GM12878 (cell line): ENCODE results near the gene GLI1.

Experiments used
- MLLT1 ChIP-seq: fragments of 450-650 bp; IDR thresholded peaks from 2 replicates; pipeline ENCODE4 v1.6.1; 2016; ENCODE audit warnings: mild to moderate bottlenecking
- MYC ChIP-seq: IDR thresholded peaks from 2 replicates; pipeline ENCODE4 v1.6.1; 2011; ENCODE audit warnings: mild to moderate bottlenecking, low read length, moderate library complexity, inconsistent platforms; ENCODE audit not compliant: insufficient read depth, insufficient replicate concordance, insufficient read length, severe bottlenecking
- SUZ12 ChIP-seq: fragments of 200-600 bp; sonication (generic); IDR thresholded peaks from one replicate; pipeline ENCODE4 v1.6.1; 2018; ENCODE audit warnings: antibody characterized with exemption, mild to moderate bottlenecking; ENCODE audit not compliant: unreplicated experiment
- ZNF274 ChIP-seq: IDR thresholded peaks from one replicate; pipeline ENCODE4 v1.8.0; 2011; ENCODE audit not compliant: insufficient read length, insufficient read depth

DNA sequence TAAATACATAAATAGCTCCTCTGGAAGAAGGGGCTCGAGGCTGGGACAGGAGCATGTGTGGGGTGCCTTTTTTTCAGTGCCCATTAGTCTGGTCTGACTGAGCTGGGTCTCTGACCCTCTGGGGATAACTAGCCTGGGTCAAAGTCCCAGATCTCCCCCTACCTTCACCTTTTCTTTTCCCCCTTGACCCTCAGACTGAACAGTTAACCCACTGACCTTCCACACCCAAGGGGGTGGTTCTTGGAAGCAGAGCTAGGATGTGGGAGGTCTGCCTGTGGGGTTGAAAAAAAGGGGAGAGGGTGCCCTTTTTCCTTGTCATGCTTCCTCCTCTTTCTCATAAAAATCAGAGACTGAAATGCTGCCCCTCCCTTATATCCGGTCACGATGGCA lies 925 bp upstream of the GLI1 start:
- TF ChIP-seq SUZ12 (no peak), MYC (no peak), MLLT1 (no peak), ZNF274 (no peak)
